22Rv1 (cell line): ENCODE results near the gene MTMR2.

Experiments used
- ZFX ChIP-seq: fragments of 450-650 bp; IDR thresholded peaks from 2 replicates; pipeline ENCODE4 v1.6.1; 2017; ENCODE audit warnings: antibody characterized with exemption, borderline replicate concordance
- TF ChIP-seq, protein P1 (sequence below): fragments of 450-650 bp; IDR thresholded peaks from 2 replicates; pipeline ENCODE4 v1.5.1; 2017; ENCODE audit warnings: mild to moderate bottlenecking

DNA sequence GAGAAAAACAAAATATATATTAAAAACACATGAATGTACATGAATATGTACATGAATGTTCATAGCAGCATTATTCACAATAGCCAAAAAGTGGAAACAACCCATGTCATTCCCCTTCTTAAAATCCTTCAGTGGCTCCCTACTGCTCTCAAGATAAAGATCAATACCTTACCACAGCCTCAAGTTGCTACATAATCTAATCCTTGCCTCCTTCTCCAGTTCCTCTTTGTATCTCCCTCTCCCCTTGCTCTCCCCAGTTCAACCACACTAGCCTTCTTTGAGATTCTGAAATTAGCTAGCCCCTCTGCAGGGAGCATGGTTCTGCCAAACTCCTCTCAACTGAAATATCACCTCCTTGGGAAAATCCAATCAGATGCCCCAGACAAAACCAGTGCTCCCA is 28.1 kb downstream of the MTMR2 start:
- TF ChIP-seq, protein P1, sequence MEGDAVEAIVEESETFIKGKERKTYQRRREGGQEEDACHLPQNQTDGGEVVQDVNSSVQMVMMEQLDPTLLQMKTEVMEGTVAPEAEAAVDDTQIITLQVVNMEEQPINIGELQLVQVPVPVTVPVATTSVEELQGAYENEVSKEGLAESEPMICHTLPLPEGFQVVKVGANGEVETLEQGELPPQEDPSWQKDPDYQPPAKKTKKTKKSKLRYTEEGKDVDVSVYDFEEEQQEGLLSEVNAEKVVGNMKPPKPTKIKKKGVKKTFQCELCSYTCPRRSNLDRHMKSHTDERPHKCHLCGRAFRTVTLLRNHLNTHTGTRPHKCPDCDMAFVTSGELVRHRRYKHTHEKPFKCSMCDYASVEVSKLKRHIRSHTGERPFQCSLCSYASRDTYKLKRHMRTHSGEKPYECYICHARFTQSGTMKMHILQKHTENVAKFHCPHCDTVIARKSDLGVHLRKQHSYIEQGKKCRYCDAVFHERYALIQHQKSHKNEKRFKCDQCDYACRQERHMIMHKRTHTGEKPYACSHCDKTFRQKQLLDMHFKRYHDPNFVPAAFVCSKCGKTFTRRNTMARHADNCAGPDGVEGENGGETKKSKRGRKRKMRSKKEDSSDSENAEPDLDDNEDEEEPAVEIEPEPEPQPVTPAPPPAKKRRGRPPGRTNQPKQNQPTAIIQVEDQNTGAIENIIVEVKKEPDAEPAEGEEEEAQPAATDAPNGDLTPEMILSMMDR = no peak
- no peak for TF ChIP-seq ZFX
